Testis (tissue), 3 donors: Measurements from ENCODE around the gene ELMO3. TPM values are rescaled to one million over a fixed set of nuclear protein-coding genes. Genes with fewer than 3 reads are reported as not detected.

ENCODE experiments used
- DNase-seq: peaks from one replicate; pipeline ENCODE4 v3.0.0-alpha.2; 2019
- H3K27ac ChIP-seq, 2 donors: fragments of 200-600 bp; sonication (generic); one replicate each; pipeline ENCODE4 v1.5.1; 2019
- H3K27me3 ChIP-seq: fragments of 200-600 bp; sonication (generic); one replicate; pipeline ENCODE4 v1.5.1; 2019
- H3K36me3 ChIP-seq: fragments of 200-600 bp; sonication (generic); one replicate; pipeline ENCODE4 v1.5.1; 2017; ENCODE audit warnings: low read depth; ENCODE audit errors: missing control alignments
- H3K4me1 ChIP-seq: fragments of 200-600 bp; sonication (generic); one replicate; pipeline ENCODE4 v1.5.1; 2019
- H3K4me3 ChIP-seq, 2 donors: fragments of 200-600 bp; sonication (generic); one replicate each; pipeline ENCODE4 v1.5.1; 2017 to 2019
- H3K9me3 ChIP-seq: fragments of 200-600 bp; sonication (generic); one replicate; pipeline ENCODE4 v1.5.1; 2017
- POLR2A ChIP-seq: fragments of 450-650 bp; IDR thresholded peaks from one replicate; pipeline ENCODE4 v1.6.1; 2017; ENCODE audit warnings: antibody characterized with exemption, mild to moderate bottlenecking, moderate library complexity
- WGBS, 2 donors: methylation state at CpG; one replicate each; pipeline ENCODE4 v1.1.5; 2018; 5-methylcytosine and 5-hydroxymethylcytosine counted together
- intact Hi-C: fragments of 100-400 bp; cut with DNase I; formaldehyde crosslinking; loops from one replicate; pipeline ENCODE4 v1.15.1; 2023; ENCODE audit warnings: low total_unique reads
- polyA plus RNA-seq: library from polyadenylated mRNA; stranded (reverse); fragments of 350-450 nt; fragmentation: Illumina TruSeq; extraction: RNeasy Lipid Tissue Mini Kit (QIAGEN cat#74804); gene quantifications from one replicate; pipeline ENCODE4 v1.2.3, GENCODE V29; 2014; ENCODE audit warnings: low read depth, low replicate concordance; ENCODE audit not compliant: insufficient read depth
- total RNA-seq, 2 donors: library from RNA; depleted of rRNA; stranded (reverse); fragments of >200 nt; gene quantifications; one replicate each; pipeline ENCODE4 v1.2.3, GENCODE V29; 2016
- TF ChIP-seq, protein P1 (sequence below), 3 experiments: fragments of 450-650 bp in 2 of 3; fragments of 200-600 bp in 1 of 3; sonication (generic) in 1 of 3; IDR thresholded peaks; one replicate each; pipeline ENCODE4 v1.5.1; 2016 to 2019; ENCODE audit warnings: antibody characterized with exemption in 3 of 3, mild to moderate bottlenecking in 2 of 3, moderate library complexity in 1 of 3

ELMO3 gene
- total and polyA plus RNA-seq, 3 donors from 2014 or later = 9.3 to 22.2 (median 10.5) TPM

DNA sequence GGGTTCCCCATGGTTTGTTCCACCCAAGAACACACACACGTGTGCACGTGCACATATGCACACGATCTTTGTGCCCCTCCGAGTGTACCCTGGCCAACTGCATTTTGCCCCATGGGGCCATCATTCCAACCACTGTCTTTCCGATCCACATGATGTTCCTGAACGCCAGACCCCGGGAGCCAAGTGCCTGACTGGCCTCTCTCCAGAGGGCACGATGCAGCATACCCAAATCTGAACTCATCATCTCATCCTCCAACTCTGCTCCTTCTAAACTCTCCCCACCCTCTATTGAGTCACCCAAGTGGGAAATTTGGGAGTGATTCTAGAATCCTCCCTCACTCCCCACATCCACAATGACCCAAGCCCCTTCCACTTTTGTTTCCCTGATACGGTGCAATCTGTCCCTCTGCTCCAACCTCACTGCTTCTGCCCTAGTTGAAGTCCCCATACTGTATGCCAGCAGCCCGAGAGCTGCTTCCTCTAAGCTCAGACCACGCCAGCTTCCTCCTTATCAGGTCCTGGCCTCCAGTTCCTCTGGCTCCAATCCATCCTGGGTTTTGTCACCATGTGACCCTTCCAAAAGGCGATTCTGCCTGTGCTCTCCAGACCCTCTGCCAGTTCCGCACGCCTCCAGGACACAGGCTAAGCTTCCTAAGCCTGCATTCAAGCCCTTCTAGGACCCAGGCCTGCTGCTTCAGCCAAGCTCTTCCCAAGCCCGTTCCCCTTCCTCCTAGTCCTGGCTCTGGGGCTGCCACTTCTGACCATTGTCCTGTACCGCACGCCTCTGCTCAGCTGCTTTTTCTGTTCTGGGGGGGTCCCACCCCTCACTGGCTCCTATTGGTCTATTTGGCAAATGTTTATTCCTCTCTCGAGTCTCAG is 17.9 kb downstream of the ELMO3 start:
- Histone ChIP-seq H3K36me3 (no peaks in the 10 kb centered on the region), H3K27me3 (no peaks in the 10 kb centered on the region), H3K4me3 (no peak overlapping the region), H3K9me3 (no peaks in the 10 kb centered on the region), H3K4me1 (no peaks in the 10 kb centered on the region), H3K27ac (no peak overlapping the region)
- no peak for DNase-seq
- intact Hi-C loops = no loop called here
- TF ChIP-seq, protein P1, sequence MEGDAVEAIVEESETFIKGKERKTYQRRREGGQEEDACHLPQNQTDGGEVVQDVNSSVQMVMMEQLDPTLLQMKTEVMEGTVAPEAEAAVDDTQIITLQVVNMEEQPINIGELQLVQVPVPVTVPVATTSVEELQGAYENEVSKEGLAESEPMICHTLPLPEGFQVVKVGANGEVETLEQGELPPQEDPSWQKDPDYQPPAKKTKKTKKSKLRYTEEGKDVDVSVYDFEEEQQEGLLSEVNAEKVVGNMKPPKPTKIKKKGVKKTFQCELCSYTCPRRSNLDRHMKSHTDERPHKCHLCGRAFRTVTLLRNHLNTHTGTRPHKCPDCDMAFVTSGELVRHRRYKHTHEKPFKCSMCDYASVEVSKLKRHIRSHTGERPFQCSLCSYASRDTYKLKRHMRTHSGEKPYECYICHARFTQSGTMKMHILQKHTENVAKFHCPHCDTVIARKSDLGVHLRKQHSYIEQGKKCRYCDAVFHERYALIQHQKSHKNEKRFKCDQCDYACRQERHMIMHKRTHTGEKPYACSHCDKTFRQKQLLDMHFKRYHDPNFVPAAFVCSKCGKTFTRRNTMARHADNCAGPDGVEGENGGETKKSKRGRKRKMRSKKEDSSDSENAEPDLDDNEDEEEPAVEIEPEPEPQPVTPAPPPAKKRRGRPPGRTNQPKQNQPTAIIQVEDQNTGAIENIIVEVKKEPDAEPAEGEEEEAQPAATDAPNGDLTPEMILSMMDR (IDR thresholded peaks at IDR 0.05) = no peak
- no peak for TF ChIP-seq POLR2A
- WGBS, 2 donors = 75% methylated on average over 18 of the region's 18 CpGs

- intact Hi-C loops = no loop called here
- TF ChIP-seq, protein P1 (IDR thresholded peaks at IDR 0.05) = no peak
- TF ChIP-seq POLR2A = no peak
- no peaks in the 10 kb centered on the region for H3K9me3 ChIP-seq
- no peaks in the 10 kb centered on the region for H3K36me3 ChIP-seq
- no peak overlapping the region for H3K4me3 ChIP-seq
- no peak for DNase-seq
- H3K27me3 ChIP-seq = no peaks in the 10 kb centered on the region
- no peak overlapping the region for H3K27ac ChIP-seq
- WGBS, 2 donors = 75 to 81% methylated on average over 3 of the region's 3 CpGs
- peaks cover 11% of the 10 kb centered on the region for H3K4me1 ChIP-seq
These were observed 25.1 kb downstream of the ELMO3 start for GRCh38 chr16:67223992-67224391.

- intact Hi-C loops = no loop called here
- WGBS, 2 donors = 2 to 5% methylated on average over 12 of the region's 12 CpGs
- H3K27ac ChIP-seq = peak overlapping the region; percentile 53 to 81
- H3K36me3 ChIP-seq = no peaks in the 10 kb centered on the region
- peaks cover 11% of the 10 kb centered on the region for H3K4me1 ChIP-seq
- peak overlapping the region; percentile 93 to 97 for H3K4me3 ChIP-seq
- TF ChIP-seq, protein P1 (IDR thresholded peaks at IDR 0.05) = no peak
- no peak for TF ChIP-seq POLR2A
- H3K27me3 ChIP-seq = no peaks in the 10 kb centered on the region
- no peaks in the 10 kb centered on the region for H3K9me3 ChIP-seq
- no peak for DNase-seq
These were observed 27.4 kb downstream of the ELMO3 start for GRCh38 chr16:67226295-67226803.

DNA sequence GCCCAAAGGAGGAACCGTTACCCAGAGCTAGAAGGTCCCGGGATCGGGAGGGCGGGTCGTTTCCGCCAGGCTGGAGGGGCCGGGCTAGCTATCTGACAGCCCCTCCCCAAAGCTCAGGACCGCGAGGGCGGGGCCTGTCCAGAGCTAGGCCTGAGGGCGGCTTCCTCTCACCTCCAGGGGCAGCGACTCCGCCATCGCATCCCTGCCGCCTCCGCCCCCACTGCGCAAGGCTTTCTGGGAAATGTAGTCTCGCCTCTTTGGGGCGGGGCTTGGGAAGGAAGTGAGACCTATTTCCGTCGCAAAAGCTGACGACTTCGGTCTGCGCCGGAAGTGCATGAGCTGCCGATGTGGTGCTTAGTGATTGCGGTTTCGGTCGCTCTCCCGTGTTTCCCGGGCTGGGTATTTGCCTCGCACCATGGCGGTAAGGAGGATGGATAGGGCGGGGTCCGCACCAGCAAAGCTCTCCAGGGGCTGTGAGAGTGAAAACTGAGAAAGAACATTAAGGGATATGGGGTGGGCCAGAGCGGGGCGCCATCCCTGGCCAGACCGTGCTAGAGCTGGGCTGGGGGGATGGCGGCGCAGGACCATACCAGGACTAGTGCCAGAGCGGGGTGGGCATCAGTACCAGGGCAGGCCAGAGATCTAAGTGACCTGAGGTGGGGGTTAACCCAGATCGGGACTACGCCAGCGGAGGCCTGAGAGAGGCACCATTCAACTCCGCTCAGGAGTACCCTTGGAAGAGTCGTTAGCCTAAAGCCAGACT is 28.1 kb downstream of the ELMO3 start, which contains the start of gene TMEM208:
Gene TMEM208, plus strand, starts transcription at position 327 of the 763 bp plus-strand sequence. Its CDS starts 89 bp downstream, at position 416.
- Histone ChIP-seq H3K36me3 (no peaks in the 10 kb centered on the region), H3K27ac (peak within 1 kb of the TSS; percentile 53 to 81), H3K4me1 (peaks cover 11% of the 10 kb centered on the region), H3K9me3 (no peaks in the 10 kb centered on the region), H3K4me3 (peak within 1 kb of the TSS; percentile 93 to 97), H3K27me3 (no peaks in the 10 kb centered on the region)
- intact Hi-C loops = no loop called here
- 0% methylated on average over 40 to 46 of the region's 46 CpGs for WGBS, 2 donors
- peak; percentile 99 for DNase-seq
- TF ChIP-seq, protein P1 (IDR thresholded peaks at IDR 0.05) = peak in 2 of 3 experiments; percentile 13 to 28
- peak; percentile 4 for TF ChIP-seq POLR2A
